ENCODE measurements around the gene PHTF1. TPM values are rescaled to one million over a fixed set of nuclear protein-coding genes. Genes with fewer than 3 reads are reported as not detected.

Gene PHTF1
- total and polyA plus RNA-seq, 2 of the 4 experiments (the other 2 are of a cell fraction), result 9.6 to 13.3 TPM

DNA sequence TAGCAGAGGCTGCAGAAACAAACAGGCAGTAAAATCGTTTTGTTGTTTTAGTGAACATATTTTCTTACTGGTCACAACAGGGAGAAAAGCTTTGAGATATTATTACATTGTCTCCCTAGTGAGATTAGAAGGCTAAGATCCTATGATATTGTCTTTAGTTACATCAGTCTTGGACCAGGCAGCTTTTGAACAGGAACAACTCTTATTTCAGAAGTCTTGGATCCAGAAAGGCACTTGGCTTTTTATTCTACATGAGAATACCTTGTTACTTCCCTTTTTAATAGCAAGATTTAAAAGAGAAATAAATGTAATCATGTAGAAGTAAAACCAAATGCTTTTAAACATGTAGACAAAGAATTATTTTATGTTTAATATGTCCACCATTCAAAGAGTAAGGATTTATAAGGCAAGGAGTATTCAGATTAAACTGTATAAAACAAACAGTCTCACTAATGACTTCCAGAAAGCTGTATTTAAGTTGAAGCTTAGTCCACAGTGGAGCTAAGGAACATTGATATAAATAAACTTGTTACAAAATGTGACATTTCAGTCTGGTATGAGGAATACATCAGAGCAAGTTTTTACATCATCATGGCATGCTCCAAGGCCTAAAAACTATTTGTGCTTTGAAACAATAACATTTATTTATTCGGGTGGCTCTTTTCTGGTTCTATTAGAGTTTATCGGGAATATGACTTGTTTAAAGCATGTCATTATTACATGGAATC, 72.2 kb downstream of the PHTF1 start:
- Histone ChIP-seq H3K4me3 (ENCODE audit: insufficient read depth, low read depth, low read length) (no peak overlapping the region), H2AFZ (replicated peaks; ENCODE audit: low read length, poor library complexity) (no peak overlapping the region), H3K23ac (ENCODE audit: low read depth, low read length) (no peak overlapping the region), H3K9me1 (ENCODE audit: insufficient read depth, low read length) (peaks cover 5% of the 10 kb centered on the region; the same call in 1 of the 2 replicates), H3K36me3 (ENCODE audit: control insufficient read depth, insufficient read depth, low read length) (peaks cover 5% of the 10 kb centered on the region), H3K4ac (ENCODE audit: low read depth, low read length) (no peak overlapping the region), H4K91ac (ENCODE audit: insufficient read depth, low read depth, low read length) (no peak overlapping the region), H4K5ac (ENCODE audit: low read depth, low read length) (no peak overlapping the region), H2BK5ac (ENCODE audit: low read depth, low read length, poor library complexity, severe bottlenecking) (peak overlapping the region; percentile 69), H3K27ac (ENCODE audit: insufficient read depth, low read length) (no peak overlapping the region), H2AK5ac (ENCODE audit: low read depth, low read length) (no peak overlapping the region), H3K4me1 (ENCODE audit: control insufficient read depth, insufficient read depth, low read length) (no peaks in the 10 kb centered on the region), H3K56ac (ENCODE audit: extremely low read depth, insufficient read depth, low read length) (no peak overlapping the region), H2BK120ac (ENCODE audit: low read depth, low read length) (no peak overlapping the region), H4K8ac (ENCODE audit: low read depth in 2 of 2, low read length in 2 of 2) (no peak overlapping the region), H2AK9ac (replicated peaks; ENCODE audit: low read depth, low read length, poor library complexity) (no peak overlapping the region), H3K79me1 (ENCODE audit: low read depth in 1 of 2, low read length in 2 of 2) (no peaks in the 10 kb centered on the region; a peak in 1 of 4 replicates), H4K20me1 (ENCODE audit: insufficient read depth, low read length) (no peaks in the 10 kb centered on the region), H2BK15ac (ENCODE audit: low read depth, low read length) (no peak overlapping the region), H3K18ac (ENCODE audit: low read depth, low read length) (no peak overlapping the region), H3K14ac (replicated peaks; ENCODE audit: low read depth, low read length) (no peak overlapping the region), H3K4me2 (ENCODE audit: low read depth, low read length) (no peak overlapping the region), H3K27me3 (ENCODE audit: control insufficient read depth, insufficient read depth, low read length) (no peaks in the 10 kb centered on the region), H3K9ac (ENCODE audit: low read depth, low read length) (no peak overlapping the region), H2BK20ac (ENCODE audit: low read depth, low read length) (no peak overlapping the region), H3K9me3 (ENCODE audit: control insufficient read depth, insufficient read depth, low read length) (no peaks in the 10 kb centered on the region)
- CTCF ChIA-PET, result interaction anchor here (0.6 to 1.2 kb wide), 3 partner anchors 9 to 510 kb away, joined by 3 read pairs; no protein-coding TSS in a partner anchor
- no TSS peak for BruUV-seq (replicated peaks)
- WGBS, 2 experiments (ENCODE audit: extremely low coverage in 2 of 2, insufficient read length in 1 of 2), result no CpG with 5 or more reads among the region's 3 CpGs
- POLR2A ChIA-PET (ENCODE audit: unreplicated experiment), result no interaction called here
- intact Hi-C loops (cut with micrococcal nuclease) (no loop called here), dilution Hi-C loops (cut with HindIII; ENCODE audit: low sequenced_read_pairs, unreplicated experiment) (no loop called here), in situ Hi-C loops (cut with MboI; ENCODE audit: low sequenced_read_pairs) (loop anchor here (25.0 kb wide), 1 partner anchor 975 kb away; the partner anchor contains the start of genes PPM1J and RHOC)
- no peak for TF ChIP-seq RAD21 (IDR thresholded peaks at IDR 0.05; ENCODE audit: low read length)
- no peak for TF ChIP-seq NFE2L2 (IDR thresholded peaks at IDR 0.05; ENCODE audit: low read depth, low read length)
- no peak for TF ChIP-seq CHD1 (IDR thresholded peaks at IDR 0.05; ENCODE audit: low read depth, low read length)
- TF ChIP-seq MXI1 (IDR thresholded peaks at IDR 0.05; ENCODE audit: borderline replicate concordance, low read depth, low read length), result no peak
- peak; percentile 38; the same call in 1 of the 2 replicates for TF ChIP-seq CEBPB (IDR thresholded peaks at IDR 0.05; ENCODE audit: low read depth, low read length)
- TF ChIP-seq MAFK (IDR thresholded peaks at IDR 0.05; ENCODE audit: low read depth, low read length), result no peak
- ATAC-seq (ENCODE audit: low read depth), result peak; percentile 72
- DNase-seq, result peak; percentile 81
